Measurements from ENCODE around the gene DUSP5. TPM values are rescaled to one million over a fixed set of nuclear protein-coding genes. Genes with fewer than 3 reads are reported as not detected.
"Not testable (repeated sequence)": the region's sequence is repeated elsewhere in the genome, so short reads cannot be mapped to it uniquely, and the experiment has no call there.

DUSP5 gene, protein sequence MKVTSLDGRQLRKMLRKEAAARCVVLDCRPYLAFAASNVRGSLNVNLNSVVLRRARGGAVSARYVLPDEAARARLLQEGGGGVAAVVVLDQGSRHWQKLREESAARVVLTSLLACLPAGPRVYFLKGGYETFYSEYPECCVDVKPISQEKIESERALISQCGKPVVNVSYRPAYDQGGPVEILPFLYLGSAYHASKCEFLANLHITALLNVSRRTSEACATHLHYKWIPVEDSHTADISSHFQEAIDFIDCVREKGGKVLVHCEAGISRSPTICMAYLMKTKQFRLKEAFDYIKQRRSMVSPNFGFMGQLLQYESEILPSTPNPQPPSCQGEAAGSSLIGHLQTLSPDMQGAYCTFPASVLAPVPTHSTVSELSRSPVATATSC
- total RNA-seq, result 10 to 100 TPM in 1 of 2 donors, 1 to 10 TPM in 1; 7.1 to 52.2 TPM
- long read RNA-seq, partial matches to known transcripts, result 0 of 3 reads
- long read RNA-seq, other reads (novel, unspliced or antisense), result 0 of 3 reads

DNA sequence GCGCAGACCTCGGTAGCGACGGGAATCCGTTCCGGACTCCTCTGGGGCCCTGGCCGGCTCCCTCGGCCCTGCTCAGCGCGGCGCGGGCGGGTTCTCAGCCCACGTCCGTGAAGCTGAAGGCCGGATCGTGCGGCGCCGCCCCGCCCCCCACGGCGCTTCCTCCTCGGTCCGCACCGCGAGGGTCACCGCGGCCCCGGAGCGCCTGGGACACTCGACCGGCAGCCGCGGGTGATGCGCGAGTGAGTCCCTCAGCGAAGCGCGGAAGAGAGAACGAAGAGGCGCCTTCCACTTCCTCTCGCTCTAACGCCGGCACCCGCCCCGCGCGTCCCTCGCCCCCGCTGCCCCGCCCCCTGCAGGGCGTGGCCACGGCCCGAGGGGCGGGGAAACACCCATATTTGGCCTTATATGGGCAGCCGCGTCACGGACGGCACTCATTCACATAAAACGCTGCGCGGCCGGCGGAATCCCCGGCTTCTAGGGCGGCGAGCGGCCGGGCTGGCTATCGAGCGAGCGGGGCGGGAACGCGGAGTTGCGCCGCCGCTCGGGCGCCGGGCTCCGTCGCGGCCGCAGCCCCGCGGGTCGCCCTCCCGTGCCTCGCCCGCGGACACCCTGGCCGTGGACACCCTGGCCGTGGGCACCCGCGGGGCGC lies at the start of gene DUSP5:
DUSP5 (plus strand) TSS at position 470 of the 649 bp plus-strand sequence. CDS start 215 bp downstream, outside the sequence.
- DNase-seq, result peak; percentile 91 to 95
- ATAC-seq, result peak; percentile 94
- intact Hi-C loops (cut with DNase I, micrococcal nuclease), result no loop called here

DNA sequence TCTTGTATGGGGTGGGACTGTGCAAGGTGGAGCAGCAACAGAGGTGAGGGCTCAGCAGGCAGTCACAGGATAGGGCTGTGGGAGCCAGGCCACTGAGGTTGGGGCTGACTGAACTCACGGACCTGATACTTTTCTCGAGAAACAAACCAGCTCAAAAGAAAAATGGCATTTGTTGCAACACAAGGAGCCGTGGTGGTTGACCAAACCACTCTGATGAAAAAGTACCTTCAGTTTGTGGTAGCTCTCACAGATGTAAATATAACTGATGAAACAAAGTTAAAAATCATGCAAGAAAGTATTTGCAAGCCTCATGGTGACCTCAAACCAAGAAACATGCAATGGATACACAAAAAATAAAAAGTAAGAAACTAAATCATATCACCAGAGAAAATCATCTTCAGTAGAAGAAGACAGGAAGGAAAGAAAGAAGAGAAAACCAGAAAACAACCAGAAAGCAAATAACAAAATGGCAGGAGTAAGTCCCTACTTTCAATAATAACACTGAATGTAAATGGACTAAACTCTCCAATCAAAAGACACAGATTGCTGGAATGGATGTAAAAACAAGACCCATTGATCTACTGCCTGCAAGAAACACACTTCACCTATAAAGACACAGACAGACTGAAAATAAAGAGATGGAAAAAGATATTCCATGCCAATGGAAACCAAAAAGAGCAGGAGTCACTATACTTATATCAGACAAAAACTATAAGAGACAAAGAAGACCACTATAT lies 48.9 kb upstream of the DUSP5 start:
- ATAC-seq (no peak), DNase-seq (no peak)
- intact Hi-C loops (cut with DNase I, micrococcal nuclease), result no loop called here

DNA sequence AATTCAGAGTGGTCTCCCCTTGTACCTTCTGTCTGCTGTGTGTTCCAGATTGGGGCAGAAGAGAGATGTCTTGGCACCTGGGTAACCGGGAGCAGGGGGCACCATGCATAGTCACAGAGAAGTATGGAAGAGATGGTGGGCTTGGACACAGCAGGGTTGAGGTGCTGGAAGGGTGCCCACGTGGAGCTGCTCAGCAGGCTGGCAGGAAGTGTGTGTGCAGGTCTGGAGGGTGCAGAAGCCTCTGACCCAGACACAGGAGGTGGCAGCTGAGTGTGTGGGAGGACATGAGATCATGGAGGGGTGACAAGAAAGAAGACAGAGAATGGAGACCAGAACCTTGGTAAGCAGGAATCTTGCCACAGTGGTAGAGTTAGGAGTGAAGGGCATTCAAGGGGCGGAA lies 42.3 kb upstream of the DUSP5 start:
- ATAC-seq (no peak), DNase-seq (no peak)
- intact Hi-C loops (cut with DNase I, micrococcal nuclease), result no loop called here

DNA sequence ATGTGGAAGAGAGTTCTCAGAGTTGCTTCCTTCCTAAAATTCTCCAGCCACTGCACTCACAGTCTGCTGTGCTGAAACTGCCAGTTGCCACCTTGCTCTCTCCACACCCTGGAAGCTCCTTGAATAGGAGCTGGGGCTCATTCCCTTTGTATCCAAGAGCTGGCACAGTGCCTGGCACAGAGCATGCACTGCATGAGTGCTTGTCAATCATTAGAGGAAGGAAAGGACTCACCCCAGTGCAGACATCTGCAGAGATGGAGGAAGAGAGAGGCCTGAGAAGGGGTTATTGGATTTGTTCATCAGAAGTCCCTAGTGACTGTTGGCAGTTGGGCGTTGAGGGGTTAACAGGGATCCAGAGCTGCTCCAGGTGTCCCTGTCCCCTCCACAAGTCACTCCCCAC lies 41.7 kb upstream of the DUSP5 start:
- DNase-seq (no peak), ATAC-seq (peak; percentile 60)
- intact Hi-C loops (cut with DNase I, micrococcal nuclease), result no loop called here

DNA sequence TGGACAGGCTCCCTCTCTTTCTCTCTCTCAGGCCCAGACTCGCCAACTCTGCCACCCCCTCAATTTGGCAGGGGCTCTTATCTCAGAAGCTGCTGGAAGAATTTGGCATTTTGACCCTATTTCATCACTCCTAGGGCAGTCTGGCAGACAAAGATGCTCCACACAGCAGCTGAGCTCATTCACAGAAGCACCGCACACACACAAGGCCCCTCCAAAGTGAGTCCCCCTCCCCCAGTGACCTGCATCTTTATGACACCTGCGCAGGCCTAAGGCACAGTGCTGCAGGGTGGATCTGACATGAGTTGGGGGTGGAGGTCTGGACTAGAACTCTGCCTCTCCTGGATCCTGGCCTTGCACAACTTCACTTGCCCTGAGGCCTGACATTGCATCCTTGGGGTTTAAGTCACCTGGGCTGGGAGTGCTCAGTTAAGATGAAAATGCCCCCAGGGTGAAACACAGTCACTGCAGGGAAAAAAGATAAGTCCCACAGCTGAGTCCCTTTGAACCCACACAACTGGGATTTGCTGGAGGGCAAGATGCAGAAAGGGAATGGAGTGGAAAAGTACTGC lies 41.1 kb upstream of the DUSP5 start:
- DNase-seq (no peak), ATAC-seq (no peak)
- intact Hi-C loops (cut with DNase I, micrococcal nuclease), result no loop called here

DNA sequence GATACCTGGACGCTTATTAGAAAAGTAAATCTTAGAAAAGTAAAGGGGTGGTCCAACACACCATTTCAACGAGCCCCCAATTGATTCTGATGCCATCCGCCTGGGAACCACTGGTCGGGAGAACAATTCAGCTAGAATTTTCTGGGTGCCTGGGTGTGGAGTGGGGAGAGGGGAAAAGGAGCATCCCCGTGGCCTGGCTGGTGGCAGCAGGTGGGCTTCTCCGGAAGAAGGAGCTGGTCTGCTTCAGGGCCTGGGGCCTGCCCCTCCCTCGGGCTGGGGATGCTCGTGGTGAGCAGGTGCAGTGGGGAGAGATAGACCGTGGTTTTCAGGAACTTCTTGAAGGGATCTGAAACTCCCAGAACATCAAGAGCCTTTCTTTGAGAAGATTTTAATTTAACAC lies 39.9 kb upstream of the DUSP5 start:
- ATAC-seq (no peak), DNase-seq (no peak)
- intact Hi-C loops (cut with DNase I, micrococcal nuclease), result no loop called here

DNA sequence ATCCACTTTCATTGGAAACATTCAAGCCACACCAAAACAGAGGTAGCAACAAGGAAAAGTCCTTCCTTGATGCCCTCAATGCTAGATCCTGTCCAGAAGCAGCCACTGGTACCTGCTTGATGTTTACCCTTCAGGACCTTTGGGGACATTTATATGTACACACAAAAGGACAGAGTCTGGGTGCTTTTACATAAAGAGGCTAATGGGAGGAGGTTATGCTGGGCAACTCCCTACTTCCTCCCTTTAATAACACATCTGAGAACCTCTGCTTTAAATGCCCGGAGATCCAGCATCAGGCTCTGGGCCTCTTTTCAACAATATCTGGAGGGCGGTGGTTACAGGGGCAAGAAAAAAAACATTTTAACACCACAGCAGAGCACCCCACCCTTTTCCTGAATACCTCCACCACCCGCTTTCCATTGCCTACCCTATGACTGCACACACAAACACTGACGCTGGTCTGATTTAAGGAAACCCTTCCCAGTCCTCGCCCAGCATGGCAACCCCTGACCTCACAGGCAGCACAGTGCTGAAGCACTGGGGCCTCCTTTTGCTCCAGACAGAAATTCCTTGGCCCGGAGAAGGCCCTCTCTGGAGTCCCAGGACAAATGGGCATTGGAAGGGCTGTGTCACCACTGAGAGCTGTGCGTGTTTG lies 39.3 kb upstream of the DUSP5 start:
- DNase-seq, result no peak
- intact Hi-C loops (cut with DNase I, micrococcal nuclease), result no loop called here
- no peak for ATAC-seq

DNA sequence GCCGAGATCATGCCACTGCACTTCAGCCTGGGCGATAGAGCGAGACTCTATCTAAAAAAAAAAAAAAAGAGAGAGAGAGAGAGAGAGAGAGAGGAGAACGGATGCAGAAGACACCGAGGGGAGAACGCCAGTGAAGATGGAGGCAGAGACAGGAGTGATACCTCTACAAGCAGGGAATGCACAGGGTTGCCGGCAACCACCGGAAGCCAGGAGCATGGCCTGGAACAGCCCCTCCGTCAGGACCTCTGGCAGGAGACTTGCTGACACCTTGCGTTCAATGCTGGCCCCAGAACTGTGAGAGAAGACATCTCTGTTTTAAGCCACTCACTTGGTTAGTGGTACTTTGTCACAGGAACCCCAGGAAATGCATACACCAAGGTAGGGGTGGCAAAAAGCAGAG lies 38.1 kb upstream of the DUSP5 start:
- no peak for DNase-seq
- ATAC-seq, result no peak
- intact Hi-C loops (cut with DNase I, micrococcal nuclease), result no loop called here

DNA sequence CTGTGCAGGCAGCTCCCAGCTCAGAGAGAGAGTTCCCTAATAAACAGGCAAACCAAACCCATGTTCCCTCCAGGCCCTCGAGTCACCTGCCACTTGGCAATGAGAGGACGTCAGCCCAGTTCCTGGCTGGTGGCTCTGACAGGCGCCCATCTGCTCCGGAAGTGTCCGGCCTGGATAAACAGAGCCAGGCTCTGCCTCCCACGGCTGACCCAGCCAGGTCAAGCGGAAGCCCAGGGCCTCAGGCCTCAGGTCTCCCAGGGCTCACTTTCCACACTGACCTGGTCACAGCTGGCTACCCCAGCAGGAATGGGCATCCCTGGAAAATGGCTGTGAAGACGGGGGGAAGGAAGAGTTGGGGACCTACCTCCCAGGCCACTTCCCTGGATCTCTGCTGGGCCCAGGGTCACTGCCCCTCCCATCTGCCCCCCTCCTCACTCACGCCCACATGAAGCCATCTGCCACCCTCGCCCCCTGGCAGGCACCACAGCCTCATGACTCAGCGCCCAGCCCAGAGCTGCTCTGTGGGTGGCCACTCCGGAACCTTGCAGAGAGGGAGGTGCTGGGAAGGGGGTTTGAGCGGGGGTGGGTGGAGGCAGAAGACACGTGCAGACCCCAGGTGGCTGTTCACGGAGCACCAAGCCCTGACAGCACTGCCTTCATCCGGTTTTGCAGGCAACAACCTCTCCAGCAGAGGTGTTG lies 37.4 kb upstream of the DUSP5 start:
- ATAC-seq, result no peak
- peak in 1 of 2 donors; percentile 35 for DNase-seq

DNA sequence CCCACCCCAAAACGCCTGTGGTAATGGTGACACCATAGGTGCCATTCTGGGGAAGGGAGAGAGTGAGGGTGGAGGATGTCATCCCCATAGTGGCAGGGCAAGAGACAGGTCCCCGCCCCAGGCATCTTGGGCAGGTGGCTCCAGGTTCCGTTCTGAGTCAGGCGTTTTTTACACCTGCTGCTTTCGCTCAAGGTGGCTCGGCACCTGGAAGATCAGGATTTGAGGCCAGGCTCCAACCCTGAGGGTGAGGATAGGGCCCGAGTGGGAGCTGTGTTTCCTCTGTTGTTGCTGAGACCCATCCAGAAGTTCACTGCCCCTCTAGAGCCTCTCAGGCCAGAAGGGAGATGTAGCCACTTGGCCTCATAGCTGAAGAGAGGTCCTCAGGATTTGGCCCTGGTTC lies 36.6 kb upstream of the DUSP5 start:
- intact Hi-C loops (cut with DNase I, micrococcal nuclease), result no loop called here
- ATAC-seq, result no peak
- DNase-seq, result no peak

More for the DNA sequence above, 37.4 kb upstream of the DUSP5 start:
- intact Hi-C loops (cut with DNase I, micrococcal nuclease), result no loop called here

DNA sequence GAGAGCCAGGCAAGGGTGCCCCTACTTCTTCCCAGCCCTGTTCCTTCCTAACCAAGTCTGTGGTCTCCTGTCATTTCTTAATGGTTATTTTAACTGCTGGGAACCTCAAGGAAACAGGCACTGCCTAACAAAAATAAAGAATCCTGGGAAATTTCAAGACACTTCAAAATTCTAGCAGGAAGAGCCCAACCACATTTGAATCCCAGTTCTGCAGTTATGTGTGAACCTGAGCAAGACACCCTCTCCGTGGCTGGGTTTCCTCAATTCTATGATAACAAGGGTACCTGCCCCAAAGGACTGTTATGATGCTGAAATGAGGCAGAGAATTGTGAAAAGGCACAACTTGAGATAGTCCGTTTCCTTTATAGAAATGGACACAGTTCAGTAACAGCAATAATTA lies 36.2 kb upstream of the DUSP5 start:
- ATAC-seq (no peak), DNase-seq (no peak)
- intact Hi-C loops (cut with DNase I, micrococcal nuclease), result no loop called here

DNA sequence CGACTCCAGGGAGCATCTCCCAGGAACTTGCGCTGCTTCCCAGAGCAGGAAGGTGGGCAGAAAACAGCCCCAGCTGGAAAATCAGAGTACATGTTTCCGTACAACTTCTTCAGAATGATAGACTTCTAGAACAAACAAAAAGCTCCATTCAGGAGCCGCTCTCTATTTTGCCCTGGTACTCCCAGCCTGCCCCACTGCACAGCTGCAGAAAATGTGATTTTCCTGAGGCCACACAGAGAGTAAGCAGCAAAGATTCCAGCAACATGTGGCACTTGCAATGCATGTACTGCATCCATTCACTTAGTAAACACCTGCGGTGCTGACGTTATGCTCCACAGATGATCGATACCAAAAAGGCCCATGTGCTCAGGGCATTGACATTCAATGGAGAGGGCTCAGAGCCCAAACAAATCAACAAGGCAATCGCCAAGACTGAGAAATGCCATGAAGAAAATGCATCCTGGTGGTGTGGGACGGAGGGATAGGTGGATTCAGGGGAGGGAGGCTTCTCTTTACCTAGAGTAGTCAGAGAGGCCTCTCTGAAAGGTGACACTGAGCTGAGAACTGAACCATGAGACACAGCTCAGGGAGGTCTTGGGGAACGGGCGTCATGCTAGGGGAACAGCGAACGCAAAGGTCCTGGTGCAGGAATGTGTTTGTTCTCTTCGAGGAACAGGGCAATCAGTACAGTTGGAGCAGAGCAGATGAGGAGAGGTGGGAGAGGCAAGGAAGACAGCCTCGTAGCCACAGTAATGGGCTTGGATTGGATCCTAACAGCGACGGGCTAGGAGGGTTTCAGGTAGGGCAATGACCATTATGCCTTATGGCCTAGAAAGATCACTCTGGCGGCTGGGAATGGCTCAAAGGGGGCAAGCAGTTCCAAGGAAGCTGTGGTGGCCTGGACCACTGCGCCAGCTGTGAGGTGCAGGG lies 35.3 kb upstream of the DUSP5 start:
- DNase-seq (no peak), ATAC-seq (no peak)
- intact Hi-C loops (cut with DNase I, micrococcal nuclease), result no loop called here

DNA sequence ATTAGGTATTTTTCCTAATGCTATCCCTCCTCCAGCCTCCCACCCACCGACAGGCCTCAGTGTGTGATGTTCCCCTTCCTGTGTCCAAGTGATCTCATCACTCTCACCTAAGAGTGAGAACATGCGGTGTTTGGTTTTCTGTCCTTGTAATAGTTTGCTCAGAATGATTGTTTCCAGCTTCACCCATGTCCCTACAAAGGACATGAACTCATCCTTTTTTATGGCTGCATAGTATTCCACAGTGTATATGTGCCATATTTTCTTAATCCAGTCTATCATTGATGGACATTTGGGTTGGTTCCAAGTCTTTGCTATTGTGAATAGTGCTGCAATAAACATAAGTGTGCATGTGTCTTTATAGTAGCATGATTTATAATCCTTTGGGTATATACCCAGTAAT lies 29.4 kb upstream of the DUSP5 start:
- DNase-seq; intact Hi-C loops (cut with DNase I, micrococcal nuclease); ATAC-seq: not testable (repeated sequence)

DNA sequence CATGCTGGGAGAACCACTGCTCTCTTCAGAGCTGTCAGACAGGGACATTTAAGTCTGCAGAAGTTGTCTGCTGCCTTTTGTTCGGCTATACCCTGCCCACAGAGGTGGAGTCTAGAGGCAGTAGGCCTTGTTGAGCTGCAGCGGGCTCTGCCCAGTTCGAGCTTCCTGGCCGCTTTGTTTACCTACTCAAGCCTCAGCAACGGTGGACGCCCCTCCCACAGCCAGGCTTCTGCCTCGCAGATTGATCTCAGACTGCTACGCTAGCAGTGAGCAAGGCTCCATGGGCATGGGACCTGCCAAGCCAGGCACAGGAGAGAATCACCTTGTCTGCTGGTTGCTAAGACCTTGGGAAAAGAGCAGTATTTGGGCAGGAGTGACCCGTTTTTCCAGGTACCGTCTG lies 27.2 kb upstream of the DUSP5 start:
- DNase-seq, result not testable (repeated sequence)

DNA sequence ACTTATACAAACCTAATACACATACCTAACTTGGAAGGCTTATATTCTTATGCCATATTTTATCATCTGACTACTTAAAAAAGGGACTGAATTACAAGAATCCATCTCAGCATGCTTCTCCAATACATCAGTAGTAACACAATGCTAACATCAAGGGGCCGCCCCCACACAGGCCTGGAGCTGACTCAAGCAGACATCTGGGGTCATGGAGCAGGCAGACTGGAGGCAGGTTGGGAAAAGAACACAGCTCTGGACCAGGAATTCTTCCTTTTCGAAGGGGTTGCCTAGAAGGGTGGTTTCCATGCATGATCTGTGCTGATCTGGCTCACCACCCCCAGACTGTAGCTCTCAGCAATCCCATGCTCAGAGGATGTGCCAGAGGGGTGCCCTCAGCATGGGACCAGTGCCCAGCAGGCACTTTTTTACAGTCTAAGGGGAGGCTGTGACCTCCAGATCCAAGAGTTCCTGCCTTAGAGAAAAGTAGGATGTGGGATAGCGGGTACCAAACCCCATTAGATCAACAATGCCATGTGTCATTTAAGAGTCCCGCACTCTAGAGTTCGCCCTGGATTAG lies 26.1 kb upstream of the DUSP5 start:
- DNase-seq, result no peak
- intact Hi-C loops (cut with DNase I, micrococcal nuclease), result no loop called here

More for the DNA sequence above, 27.2 kb upstream of the DUSP5 start:
- ATAC-seq; intact Hi-C loops (cut with DNase I, micrococcal nuclease): not testable (repeated sequence)

DNA sequence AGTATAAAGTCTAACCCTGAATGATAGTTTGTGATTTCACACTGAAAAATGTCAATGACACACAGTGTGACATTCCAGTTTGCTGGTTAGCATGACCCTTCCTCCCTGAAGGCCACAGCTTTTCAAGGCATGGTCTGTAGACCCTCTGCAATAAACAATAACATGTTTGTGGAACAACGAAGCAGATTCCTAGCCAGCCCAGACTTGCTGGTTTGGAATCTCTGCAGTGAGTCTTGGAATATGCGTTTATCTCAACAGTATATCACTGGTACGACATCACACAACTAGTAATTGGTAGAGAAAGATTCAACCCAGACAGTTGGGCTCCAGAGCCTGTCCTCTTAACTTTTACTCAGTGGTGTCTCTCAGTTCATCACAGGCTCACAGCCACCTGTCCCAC lies 23.7 kb upstream of the DUSP5 start:
- intact Hi-C loops (cut with DNase I, micrococcal nuclease), result no loop called here
- no peak for ATAC-seq
- no peak for DNase-seq

More for the DNA sequence above, 26.1 kb upstream of the DUSP5 start:
- no peak for ATAC-seq

DNA sequence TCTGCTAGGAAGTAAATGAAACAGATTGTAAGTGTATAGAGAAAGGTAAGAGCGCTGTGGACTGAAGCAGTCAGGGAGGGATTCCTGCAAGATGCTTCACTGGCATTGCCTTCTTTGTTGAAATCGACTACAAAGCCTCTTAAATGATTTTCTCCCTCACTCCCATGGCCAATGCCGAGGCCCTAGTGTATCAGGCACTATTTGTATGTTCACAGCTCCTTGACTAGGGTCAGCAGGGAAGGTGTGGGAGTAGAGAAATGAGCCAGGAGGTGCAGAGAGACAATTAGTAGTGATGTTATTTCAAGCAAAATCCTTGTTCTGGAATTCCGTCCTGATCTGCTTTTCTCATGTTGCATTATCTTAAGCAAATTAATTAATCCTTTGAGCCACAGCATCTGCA lies 22.9 kb upstream of the DUSP5 start:
- ATAC-seq, result no peak
- DNase-seq, result no peak
- intact Hi-C loops (cut with DNase I, micrococcal nuclease), result no loop called here

Data from left colon (tissue), 2 donors.